CD4-positive, alpha-beta T cell treated with Interleukin-6 for 4 hours (primary cell): Measurements from ENCODE around the gene CDK17.

Experiments
- DNase-seq: peaks from one replicate; pipeline ENCODE4 v3.0.0-alpha.2; 2020; ENCODE audit warnings: mixed read lengths

The CDK17 gene

DNA sequence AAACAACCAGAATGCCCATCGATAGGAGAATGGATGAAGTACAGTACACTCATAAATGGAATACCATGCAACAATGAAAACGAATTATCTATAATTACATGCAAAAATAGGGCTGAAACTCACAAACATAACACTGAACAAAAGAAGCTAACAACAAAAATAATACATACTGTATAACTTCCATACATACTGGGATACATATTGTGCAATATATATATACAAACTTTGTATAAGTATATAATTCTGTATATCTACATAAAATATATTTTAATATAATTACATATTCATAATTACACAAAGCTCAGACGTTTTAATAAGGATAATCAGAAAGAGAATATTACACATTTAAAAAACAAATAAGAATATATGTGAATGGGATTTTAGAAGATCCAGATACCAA lies 90.2 kb downstream of the CDK17 start:
- DNase-seq: no peak

DNA sequence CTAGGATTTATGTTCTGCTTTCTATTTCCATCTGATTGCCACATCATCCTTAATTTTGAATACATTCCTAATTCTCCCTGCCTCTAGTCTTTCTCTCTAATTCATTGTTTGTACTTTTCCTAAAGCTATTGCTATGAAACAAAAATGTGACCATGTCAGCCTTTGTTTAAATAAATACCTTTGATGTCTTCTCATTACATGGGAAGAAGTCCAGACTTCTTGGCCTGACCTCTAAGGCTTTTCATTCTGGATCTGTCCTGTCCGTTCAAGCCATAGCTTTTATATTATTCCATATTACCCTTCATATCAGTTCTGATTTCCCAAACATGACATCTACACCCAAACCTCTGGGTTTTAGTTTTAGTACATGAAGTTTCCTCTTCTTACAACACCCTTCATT lies 91.4 kb downstream of the CDK17 start:
- DNase-seq: no peak

DNA sequence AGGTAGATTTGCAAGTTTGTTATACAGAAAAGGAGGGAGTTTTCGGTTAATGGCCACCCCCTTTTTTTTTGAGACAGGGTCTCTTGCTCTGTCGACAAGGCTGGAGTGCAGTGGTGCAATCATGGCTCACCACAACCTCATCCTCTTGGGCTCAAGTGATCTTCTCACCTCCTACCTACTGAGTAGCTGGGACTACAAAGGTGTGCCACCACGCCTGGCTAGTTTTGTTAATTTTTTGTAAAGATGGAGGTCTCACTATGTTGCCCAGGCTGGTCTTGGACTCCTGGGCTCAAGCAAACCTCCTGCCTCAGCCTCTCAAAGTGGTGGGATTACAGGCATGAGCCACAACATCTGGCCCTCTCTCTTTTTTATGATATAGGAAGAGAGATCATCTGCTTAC lies 94.6 kb downstream of the CDK17 start:
- no peak for DNase-seq

DNA sequence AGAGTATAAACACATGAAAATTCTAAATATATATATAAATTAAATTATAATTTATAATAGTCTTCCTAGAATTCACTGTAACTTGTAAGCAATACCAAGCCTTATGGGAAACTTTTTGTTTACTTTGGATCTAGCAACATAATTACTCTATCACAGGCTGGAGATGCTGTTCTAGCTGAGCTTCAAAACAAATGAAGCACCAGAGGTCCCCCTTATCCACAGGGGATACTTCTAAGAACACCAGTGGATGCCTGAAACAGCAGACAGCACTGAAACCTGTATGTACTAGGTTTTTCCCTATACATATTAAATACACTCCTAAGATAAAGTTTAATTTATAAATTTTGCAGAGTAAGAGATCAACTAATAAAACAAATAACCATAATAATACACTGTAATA lies 96.6 kb downstream of the CDK17 start:
- no peak for DNase-seq

DNA sequence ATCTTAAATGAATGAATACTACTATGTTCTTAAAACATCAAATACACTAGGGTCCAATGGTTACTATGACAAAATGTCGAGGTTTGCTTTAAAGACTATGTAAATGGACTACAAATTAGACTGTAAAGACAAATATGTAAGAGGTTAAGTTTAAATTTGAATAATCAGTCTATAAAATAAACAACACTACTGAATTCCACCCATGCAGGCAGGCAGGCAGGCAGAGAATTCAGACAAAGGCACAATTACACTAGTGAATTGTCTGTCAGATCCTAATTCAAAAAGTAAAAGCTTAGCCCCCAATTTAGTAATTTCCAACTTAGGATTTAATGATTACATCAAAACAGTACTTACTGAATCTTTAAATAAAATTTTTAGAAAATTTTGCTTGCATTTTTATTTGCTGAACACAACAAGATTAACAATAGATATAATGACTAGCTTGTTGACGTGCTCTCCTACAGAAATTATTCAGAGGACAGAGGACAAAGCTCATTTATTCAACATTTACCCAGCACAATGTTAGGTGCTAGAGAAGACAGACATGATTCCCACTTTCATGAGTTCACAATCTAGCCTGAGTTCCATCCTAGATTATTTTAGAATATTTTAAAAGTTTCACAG lies 97.4 kb downstream of the CDK17 start:
- no peak for DNase-seq

DNA sequence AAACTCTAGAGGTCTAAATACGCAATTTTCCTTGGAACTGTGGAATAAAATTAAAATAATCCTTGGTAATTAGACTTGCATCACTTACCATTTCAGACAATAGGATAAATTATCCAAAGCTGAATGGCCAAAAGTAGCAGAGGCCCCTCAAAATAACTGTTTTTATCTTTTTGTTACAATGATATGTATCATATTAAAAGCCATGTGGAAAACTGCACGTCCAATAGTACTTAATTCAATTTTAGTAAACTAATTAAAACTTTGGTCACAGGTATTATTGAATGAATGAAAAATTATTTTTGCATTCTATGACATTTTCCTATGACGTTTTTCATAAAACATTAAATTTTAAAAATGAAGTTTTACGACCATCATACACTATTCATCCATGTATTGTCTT lies 98.5 kb downstream of the CDK17 start:
- DNase-seq: no peak

DNA sequence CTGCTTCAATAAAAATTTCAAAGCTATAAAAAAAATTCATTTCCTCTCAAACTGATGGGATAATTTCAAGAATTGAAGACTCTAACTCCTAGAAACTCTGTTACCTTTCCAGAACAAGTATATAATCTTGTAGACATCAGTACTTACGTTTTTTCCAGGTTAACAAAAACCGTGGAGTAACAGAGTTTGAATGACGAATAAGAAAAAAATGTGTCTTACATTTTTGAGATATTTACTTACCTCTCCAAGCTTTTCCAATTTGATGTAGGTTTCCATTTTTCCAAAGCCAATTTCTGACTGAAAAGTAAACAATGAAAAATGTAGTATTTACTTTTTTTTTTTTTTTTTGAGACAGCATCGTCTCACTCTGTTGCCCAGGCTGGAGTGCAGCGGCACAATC lies 100.2 kb downstream of the CDK17 start:
- DNase-seq: no peak

DNA sequence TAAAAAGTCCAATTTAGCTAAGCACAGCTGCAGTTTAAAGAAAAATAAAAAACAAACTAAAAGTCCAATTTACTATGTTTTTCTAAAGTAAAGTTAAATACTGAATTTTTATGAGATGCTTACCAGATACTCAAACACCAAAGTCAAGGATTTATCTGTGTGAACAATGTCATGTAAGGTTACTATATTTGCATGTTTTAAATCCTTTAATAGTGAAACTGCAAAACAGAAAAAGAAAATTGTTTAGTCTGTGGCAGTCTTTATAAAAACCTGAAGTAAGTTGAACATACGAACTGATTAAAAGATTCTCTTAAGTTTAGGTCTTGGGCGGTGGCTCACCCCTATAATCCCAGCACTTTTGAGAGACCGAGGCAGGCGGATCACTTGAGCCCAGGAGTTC lies 102.7 kb downstream of the CDK17 start:
- no peak for DNase-seq

DNA sequence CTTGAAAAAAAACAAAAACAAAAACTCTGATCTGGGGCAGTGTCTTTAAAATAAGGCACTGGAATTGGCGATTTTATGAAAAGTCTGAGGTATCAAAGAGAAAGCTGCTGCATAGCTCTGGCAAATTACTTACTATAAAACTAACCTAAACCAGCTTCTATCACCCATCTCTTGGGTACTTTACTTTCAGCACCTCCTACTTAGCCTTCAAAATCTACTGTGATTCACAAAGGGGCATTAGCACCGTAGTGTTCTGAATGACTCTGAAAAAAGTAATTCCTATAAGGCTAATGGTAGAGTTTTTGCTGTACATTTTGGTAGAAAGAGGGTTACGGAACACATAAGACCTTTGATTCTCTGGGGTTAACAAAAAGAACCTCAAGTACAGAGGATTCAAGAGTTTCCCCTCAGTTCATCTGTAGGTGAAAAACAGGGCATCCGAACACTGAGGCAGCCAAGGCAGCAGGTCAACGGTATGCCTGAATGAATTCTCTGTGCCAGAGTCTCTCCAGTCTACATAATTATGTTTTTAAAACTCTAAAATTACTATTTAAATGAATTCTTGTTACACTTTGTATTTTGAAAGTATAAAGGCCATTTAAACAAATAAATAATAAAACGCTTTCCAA lies 104.6 kb downstream of the CDK17 start:
- DNase-seq: no peak

DNA sequence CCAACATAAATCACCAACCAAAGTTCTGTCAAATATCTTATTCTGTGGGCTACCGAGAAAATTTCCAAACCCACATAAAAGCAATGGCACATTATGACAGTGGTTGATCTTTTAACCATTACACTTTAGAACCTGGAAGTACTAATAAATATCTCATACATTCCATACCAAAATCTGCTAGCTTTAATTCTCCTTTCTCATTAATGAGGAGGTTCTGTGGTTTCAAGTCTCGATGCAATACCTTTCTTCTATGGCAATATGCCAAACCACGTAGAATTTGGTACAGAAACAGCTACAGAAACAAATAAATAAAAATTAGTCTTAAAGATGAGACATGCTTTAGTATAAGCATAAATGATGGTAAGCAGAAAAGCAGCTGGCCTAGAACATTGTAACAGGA lies 105.4 kb downstream of the CDK17 start:
- no peak for DNase-seq

DNA sequence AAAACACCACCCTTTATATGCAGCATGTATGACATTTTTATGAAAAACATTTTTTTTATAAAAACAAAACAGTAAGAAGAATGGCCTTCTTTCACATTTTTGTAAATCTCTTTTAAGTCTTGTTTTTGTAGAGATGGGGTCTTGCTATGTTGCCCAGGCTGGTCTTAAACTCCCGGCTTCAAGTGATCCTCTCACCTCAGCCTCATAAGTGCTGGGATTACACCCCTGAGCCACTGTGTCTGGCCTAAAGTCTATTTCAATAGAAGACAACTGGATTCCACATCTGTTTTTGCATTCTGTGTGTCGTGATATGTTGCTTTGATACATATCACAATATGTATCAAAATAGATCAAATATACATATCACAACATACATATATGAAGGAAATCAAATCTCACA lies 107.1 kb downstream of the CDK17 start:
- no peak for DNase-seq

DNA sequence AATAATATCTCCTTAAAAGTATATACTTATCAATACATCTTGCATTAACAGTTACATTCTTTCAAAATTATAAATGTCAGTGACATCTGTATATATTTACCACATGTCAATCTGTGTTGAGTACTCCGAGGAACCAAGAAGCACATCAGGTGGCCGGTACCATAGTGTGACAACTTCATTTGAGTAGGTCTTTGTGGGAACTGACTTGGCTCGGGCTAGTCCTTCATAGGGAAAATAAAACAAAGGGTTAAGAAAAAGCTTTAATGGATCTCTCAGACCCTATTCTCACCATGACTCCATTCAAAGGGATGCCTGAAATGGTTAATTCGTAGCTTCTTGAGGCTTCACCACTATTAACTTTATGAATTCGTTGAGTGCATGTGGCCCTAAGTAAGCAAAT lies 111.2 kb downstream of the CDK17 start:
- no peak for DNase-seq

DNA sequence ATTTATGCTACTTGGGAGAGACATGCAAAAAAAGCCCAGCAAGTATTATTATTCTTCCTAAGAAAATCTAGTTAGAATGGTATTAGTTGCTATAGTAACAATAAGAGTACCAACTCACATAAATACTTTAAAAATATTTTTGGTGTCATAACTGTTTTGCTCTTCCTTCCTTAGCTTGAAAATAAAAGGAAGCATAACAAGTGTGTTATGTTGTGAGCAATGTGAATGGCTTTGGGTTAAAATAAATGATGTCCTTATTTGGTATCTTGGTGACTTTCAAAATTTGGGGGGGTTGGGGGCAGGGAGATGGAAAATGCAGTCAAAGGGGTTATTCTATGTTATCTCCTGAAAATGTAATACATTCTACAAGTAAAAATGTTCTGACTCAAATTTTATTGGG lies 115.1 kb downstream of the CDK17 start:
- DNase-seq: no peak

DNA sequence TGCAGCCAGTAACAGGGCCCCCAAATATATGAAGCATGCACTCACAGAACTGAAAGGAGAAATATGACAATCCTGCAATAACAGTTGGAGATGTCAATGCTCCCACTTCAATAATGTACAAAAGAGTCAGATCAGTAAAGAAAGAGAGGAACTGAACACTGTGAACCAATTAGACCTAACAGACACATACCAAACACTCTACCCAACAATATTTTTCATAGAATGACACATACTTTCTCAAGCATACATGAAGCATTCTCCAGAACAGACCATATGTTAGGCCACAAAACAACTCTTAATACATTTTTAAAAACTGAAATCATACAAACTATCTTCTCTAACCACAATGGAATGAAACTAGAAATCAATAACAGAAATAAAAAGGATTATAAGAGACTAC lies 125.9 kb downstream of the CDK17 start:
- no peak for DNase-seq

DNA sequence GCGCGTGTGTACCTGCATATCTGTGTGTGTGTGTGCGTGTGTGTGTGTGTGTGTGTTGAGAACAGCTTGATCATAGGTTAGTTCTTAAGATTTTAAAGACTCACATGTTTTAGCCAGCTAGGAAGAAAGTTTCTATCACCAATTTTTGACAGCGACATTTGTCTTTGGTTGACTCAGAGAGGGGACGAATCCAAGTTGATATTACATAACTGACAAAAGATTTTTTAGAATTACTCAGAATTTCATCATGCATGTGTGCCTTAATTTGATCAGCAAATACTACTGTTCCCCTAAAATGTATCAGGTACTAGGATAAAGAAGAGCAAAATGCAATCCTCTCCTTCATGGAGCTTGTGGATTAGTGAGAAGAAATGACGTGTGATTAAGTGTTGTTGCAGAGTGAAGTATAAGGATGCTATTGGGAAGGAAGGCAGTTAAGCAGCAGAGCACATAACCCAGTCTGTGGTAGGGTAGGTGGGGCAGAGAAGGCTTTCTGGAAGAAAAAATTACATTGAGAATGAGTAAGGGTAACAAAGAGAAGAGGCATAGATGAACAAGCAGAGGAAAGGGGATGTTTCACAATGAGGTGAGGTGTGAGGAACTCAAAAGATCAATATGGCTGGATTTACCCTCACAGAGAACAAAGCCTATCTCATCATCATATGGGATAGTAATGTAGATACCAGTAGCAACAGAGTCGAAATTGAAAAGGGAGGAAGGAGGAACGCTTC lies 128.6 kb downstream of the CDK17 start:
- DNase-seq: no peak

DNA sequence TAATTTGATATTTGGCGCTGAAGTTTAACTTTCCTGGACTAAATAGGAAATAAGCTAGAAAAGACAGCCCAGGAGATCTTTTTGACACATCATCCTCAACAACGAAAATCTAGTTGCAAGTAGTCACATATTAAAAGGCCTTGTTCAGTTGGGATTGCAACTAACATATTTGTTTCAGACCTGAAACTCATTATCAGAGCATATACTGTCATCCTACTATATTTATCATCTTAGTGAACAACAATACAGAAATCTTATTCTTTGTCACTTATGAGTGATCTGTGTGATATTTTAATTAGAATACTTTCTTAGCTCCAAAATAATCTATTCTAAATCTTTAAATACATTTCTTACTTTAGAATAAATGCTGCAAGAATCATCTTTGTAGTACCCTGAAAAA lies 134.0 kb downstream of the CDK17 start:
- DNase-seq: no peak

DNA sequence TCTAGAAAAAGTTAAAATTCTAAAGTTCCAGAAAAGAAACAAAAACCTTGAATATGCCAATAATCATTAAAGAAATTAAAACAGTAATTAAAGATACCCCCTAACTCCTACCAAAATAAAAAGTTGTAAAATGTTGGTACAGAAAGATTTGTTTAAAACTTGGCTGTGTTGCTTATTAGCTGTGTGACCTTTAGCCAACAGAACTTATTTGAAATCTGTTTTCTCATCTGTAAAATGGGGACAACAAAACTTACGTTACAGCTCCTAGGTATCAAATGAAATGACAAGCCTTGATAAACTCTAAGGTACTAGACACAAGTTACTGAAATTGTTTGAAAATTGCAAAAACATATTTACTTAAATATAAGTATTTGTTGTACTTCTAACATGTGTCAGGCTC lies 134.4 kb downstream of the CDK17 start:
- no peak for DNase-seq

DNA sequence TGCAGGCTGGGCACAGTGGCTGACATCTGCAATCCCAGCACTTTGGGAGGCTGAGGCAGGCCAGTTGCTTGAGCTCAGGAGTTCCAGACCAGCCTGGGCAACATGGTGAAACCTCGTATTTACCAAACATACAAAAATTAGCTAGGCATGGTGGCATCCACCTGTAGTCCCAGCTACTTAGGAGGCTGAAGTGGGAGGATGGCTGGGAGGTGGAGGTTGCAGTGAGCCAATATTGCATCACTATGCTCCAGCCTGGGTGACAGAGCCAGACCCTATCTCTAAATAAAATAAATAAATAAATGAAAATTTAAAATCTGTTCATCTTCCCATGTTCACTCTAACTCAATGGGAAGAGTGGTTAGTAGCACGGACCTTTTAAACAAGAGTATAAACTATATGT lies 134.8 kb downstream of the CDK17 start:
- DNase-seq: no peak

DNA sequence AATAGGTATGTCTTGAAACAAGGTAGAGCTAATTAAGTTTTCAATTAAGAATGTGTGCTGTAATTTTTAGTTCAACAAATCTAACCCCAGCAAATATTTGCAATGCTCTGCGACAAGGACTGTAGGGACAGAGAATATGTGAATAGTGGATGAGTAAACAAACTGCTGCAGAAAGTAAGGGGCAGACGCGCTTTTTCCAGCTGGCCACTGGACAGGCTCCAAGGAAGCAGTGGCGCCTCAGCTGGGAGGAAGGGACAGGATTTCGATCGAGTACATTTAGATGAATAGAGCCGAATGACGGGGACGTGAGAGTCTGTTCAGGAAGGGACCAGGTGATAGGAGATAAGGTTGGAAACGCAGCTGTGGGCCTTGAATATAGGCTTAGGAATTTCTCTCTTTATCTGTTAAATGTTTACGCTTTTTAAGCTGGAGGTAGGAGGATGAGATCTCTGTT lies 136.8 kb downstream of the CDK17 start:
- DNase-seq: no peak

DNA sequence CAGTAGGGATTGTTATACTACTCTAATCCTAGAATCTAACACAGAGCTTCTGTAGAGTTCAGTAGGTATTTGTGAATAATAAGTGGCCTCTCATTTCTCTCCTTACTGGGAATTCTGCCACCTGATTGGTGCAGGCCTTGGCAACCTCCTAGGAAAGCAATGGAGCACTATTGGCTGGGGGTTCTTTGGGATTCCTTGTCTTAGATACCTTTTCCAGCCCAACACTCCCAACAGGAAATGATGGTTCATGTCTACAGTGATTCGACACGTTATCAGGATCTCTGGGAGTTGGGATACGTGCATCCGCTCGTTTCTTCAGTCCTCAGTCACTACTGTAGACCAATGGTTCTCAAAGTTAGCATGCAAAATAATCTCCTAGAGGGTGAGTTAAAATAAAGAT lies 138.7 kb downstream of the CDK17 start:
- no peak for DNase-seq

DNA sequence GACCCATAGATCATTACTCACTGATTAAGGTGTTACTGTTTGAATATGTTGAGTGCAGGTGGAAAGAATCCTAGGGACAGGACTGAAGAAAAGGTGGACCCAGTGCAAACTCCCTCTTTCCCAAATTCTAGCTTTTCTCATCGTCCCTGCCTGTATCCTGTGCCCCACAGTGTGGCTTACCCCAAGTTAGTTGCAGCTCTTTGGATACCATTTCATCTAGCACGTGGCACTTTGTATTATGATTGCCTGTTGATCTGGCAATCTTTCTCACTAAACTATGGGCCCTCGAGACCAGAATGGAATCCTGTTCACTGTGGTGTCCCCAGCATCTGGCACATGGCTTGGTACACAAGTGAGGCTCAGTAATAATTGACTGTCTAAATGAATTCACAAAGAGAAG lies 139.6 kb downstream of the CDK17 start:
- DNase-seq: no peak

DNA sequence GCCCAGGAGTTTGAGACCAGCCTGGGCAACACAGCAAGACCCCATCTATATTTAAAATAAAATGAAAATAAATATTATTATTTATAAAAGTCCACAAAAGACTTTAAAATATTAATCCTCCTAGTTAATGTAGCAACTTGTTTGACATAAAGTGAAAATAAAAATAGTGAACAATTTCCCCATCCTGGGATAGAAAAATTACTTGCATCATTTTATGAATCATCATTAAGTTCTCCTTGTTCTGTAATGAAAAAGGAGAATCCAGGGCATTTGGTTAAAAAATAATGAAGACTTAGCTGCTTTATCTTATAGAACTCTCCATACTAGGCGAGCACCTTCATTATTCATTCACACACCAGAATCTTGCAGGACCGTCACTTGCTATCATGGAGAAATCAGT lies 140.0 kb downstream of the CDK17 start:
- no peak for DNase-seq

DNA sequence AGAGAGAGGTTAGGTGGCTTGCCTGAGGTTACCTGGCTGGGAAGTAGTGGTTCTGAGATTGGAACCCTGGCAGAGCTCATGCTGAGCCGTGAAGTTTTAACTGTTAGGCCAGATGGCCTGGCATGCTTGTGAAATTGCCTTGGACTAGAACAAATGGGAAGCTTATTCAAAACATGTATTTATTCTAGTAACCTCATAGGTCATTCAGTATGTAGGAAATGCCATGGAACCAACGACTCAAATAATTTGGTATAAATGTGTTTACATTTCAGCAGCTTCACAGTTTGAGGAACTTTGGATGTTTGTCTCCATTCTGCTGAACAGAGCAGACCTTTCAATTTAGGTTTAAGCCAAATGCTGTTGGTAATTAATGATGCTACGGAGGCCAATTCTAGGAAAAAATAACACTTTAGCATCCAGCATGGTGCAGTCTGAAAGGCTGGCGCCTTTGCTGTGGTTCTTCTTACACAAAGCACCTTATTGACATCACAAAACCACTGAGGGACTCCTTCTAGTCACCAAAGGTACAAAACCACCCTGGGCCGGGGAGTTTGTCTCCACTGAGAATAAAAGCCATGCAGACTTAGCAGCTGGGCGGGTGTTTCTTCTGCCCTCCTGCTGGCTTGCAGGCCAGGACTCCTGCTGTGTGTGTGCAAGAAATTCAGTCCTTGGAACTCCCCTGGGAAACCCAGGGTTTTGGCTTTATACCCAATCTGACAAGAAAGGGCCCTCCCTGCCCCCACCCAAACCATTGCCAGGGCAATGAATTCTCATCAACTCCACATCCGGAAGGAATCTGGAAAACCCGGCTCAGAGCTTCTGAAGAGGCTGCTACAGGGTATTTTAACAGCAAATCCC lies 141.9 kb downstream of the CDK17 start:
- no peak for DNase-seq
